BJ (cell line): Measurements from ENCODE around the gene SMAD1. TPM values are rescaled to one million over a fixed set of nuclear protein-coding genes. Genes with fewer than 3 reads are reported as not detected.

Experiments used
- CTCF ChIA-PET: fragments of 350-600 bp; formaldehyde crosslinking; extraction: SDS; loops from one replicate; lab custom pipeline; 2021; ENCODE audit warnings: antibody characterized with exemption, inconsistent platforms; lab: Yijun Ruan, JAX
- POLR2A ChIA-PET: fragments of 300-600 bp; sonication (Branson Sonifier 250); formaldehyde crosslinking; extraction: SDS; loops from one replicate; lab custom pipeline; 2021; ENCODE audit warnings: antibody characterized with exemption; lab: Charles Lee
- DNase-seq: peaks from one replicate; pipeline ENCODE4 v3.0.0-alpha.2; 2011; ENCODE audit warnings: low read depth
- H3K27me3 ChIP-seq: 2 replicates; pipeline ENCODE4 v1.6.0; 2011; ENCODE audit warnings: low read length; ENCODE audit not compliant: control insufficient read depth, insufficient read depth
- H3K36me3 ChIP-seq: 2 replicates; pipeline ENCODE4 v1.5.1; 2011; ENCODE audit warnings: low read length; ENCODE audit not compliant: control insufficient read depth, insufficient read depth
- H3K4me3 ChIP-seq: 2 replicates; pipeline ENCODE4 v1.5.1; 2011; ENCODE audit warnings: low read depth, mild to moderate bottlenecking, control low read depth, low read length
- polyA plus RNA-seq: library from polyadenylated mRNA; depleted of rRNA; stranded (reverse); fragments of >200 nt; gene quantifications from 2 replicates; pipeline ENCODE4 v1.2.3, GENCODE V29; 2011
- TF ChIP-seq, protein P1 (sequence below): IDR thresholded peaks from 2 replicates; pipeline ENCODE4 v1.5.1; 2011; ENCODE audit warnings: low read depth, mild to moderate bottlenecking, control low read depth, inconsistent platforms, low read length, moderate library complexity; ENCODE audit not compliant: insufficient read depth

SMAD1 gene
- polyA plus RNA-seq, 1 experiment, result 26.1 TPM

DNA sequence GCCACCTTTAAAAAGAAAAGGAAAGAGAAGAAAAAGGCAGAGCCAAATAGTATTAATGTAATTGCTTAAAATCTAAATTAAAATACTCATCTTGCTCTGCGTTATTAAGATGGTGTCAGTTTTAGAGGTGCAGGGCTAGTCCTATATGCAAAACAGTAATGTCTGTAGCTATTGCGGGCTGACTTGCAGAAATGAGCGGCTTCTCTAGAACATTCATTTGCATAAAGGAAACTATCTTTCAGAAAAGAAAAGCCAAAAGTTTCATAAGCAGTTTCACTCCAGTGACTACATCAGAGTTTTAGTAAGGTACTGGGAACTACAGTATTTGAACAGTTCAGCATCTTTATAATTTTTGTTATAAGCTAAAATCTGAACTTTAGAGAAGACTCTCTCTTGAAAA is 6.0 kb downstream of the SMAD1 start:
- CTCF ChIA-PET, result no interaction called here
- DNase-seq, result no peak

DNA sequence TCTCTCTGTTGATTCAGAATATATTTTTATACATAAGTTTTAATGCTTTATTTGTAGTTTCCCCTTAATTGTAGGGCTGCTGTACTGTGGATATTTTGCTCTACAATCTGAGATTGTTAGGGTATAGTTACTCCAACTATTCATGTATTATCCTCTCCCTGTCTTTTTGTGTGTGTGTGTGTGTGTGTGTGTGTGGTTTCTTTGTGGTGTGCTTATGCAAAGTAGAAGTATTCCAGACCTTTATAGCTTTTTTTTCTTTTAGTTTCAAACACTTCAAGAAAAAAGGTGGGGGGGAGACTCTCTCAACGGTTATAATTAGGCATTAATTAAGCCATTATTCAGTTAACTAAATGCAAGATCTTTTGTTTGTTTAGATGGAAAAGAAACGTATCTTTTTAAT is 6.7 kb downstream of the SMAD1 start:
- POLR2A ChIA-PET, result no interaction called here
- no peaks in the 10 kb centered on the region for H3K27me3 ChIP-seq
- H3K36me3 ChIP-seq, result no peaks in the 10 kb centered on the region
- H3K4me3 ChIP-seq, result no peak overlapping the region
- DNase-seq, result no peak
- TF ChIP-seq, protein P1, sequence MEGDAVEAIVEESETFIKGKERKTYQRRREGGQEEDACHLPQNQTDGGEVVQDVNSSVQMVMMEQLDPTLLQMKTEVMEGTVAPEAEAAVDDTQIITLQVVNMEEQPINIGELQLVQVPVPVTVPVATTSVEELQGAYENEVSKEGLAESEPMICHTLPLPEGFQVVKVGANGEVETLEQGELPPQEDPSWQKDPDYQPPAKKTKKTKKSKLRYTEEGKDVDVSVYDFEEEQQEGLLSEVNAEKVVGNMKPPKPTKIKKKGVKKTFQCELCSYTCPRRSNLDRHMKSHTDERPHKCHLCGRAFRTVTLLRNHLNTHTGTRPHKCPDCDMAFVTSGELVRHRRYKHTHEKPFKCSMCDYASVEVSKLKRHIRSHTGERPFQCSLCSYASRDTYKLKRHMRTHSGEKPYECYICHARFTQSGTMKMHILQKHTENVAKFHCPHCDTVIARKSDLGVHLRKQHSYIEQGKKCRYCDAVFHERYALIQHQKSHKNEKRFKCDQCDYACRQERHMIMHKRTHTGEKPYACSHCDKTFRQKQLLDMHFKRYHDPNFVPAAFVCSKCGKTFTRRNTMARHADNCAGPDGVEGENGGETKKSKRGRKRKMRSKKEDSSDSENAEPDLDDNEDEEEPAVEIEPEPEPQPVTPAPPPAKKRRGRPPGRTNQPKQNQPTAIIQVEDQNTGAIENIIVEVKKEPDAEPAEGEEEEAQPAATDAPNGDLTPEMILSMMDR, result no peak
- CTCF ChIA-PET, result no interaction called here

More for the DNA sequence above, 6.0 kb downstream of the SMAD1 start:
- Histone ChIP-seq H3K36me3 (no peaks in the 10 kb centered on the region), H3K4me3 (no peak overlapping the region), H3K27me3 (no peaks in the 10 kb centered on the region)
- TF ChIP-seq, protein P1, result no peak
- POLR2A ChIA-PET, result no interaction called here

DNA sequence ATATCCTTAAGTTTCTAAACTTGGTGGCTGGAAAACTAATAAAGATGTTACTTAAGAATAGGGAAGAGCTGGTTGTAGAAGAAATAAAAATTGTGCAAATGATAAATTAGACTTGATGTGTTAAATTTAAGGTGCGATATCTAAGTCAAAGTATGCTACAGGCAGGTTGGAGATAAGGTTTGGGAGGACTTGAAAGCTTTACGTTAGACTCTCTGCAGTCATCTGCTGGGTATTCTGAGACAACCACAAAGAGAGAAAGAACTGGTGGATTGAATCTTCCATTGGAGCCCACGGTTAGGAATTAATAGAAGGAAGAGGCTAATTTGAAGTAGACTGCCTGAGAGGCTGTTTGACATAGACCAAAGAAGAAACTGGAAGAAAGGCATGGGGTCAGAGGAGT is 7.9 kb downstream of the SMAD1 start:
- Histone ChIP-seq H3K4me3 (no peak overlapping the region), H3K36me3 (no peaks in the 10 kb centered on the region), H3K27me3 (no peaks in the 10 kb centered on the region)
- CTCF ChIA-PET, result interaction anchor here (1.1 kb wide), 1 partner anchor 20 kb away, joined by 3 read pairs; no protein-coding TSS in a partner anchor
- TF ChIP-seq, protein P1, result no peak
- no peak for DNase-seq
- POLR2A ChIA-PET, result interaction anchor here (0.7 kb wide), 1 partner anchor 337 kb away, joined by 3 read pairs; no protein-coding TSS in a partner anchor

DNA sequence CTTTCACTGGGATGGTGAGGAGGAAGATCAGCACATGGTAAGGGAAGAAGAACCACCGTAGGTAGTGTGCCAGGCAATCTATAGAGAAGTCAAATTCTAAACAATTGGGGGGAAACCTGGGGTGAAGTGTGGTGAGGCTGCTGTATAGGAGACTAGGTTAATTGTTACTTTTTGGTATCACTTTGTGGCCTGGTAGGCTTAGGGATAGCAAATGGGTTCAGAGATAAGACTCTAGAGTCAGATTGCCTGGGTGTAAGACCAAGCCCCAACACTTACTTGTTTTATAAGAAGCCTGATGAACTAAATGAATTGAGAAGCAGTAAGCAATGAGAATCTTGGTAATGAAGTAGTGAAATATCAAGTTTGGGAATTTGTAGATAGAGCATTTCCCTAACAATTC is 8.7 kb downstream of the SMAD1 start:
- Histone ChIP-seq H3K4me3 (no peak overlapping the region), H3K27me3 (no peaks in the 10 kb centered on the region), H3K36me3 (no peaks in the 10 kb centered on the region)
- ChIA-PET POLR2A (no interaction called here), CTCF (interaction anchor here (1.1 kb wide), 1 partner anchor 19 kb away, joined by 3 read pairs; no protein-coding TSS in a partner anchor)
- no peak for DNase-seq
- TF ChIP-seq, protein P1, result no peak

DNA sequence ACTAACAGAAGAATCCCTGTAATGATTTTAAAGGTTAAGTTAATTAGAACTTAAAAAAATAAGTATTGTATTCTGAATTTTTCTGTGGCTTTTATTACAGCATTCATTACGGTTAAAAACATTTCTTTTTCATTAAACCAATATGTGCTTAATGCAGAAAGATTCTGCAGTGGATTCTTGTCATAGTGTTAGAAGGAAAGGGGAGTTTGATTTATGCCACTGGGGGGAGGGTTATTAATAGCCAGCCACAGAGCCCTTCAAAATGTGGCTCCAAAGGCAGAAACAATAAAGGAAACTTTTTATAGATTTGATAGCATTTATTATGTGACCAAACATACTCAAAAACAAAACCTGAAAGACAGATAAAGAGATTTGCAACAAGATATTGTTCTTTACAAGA is 9.1 kb downstream of the SMAD1 start:
- CTCF ChIA-PET, result no interaction called here
- no peaks in the 10 kb centered on the region for H3K36me3 ChIP-seq
- no peaks in the 10 kb centered on the region for H3K27me3 ChIP-seq
- H3K4me3 ChIP-seq, result no peak overlapping the region
- POLR2A ChIA-PET, result no interaction called here
- TF ChIP-seq, protein P1, result no peak
- DNase-seq, result no peak
